T-helper 2 cell treated with Interferon-gamma antibody and Interleukin-4, amounts not matched to agents 100 ng/mL and 5 ng/mL, for 36 hours (primary cell): Measurements from ENCODE around the gene ATP1A4. TPM values are rescaled to one million over a fixed set of nuclear protein-coding genes. Genes with fewer than 3 reads are reported as not detected.
"Not testable (repeated sequence)": the region's sequence is repeated elsewhere in the genome, so short reads cannot be mapped to it uniquely, and the experiment has no call there.

ENCODE experiments used
- intact Hi-C: fragments of 100-400 bp; cut with micrococcal nuclease; formaldehyde crosslinking; loops from one replicate; pipeline ENCODE4 v1.15.1; 2023
- total RNA-seq: library from RNA; stranded (reverse); gene quantifications from 2 replicates; pipeline ENCODE4 v1.2.3, GENCODE V29; 2022

ATP1A4 gene
- total RNA-seq, 1 donor from 2014 or later: not detected

DNA sequence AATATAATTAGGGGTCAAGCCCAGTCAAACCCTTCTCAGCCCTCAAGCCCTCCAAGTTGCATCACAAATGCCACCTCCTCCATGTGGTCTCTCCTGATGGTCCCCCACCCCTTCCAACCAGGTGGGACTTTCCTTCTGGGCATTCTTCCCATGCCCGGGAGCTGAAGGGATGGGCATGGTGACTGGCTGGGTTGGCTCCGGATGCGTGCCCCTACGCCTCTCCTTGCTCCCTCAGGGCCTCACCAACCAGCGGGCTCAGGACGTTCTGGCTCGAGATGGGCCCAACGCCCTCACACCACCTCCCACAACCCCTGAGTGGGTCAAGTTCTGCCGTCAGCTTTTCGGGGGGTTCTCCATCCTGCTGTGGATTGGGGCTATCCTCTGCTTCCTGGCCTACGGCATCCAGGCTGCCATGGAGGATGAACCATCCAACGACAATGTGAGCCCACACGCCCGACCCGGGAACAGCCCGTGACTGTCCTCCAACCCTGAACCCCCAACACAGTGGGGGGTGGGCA lies 28.4 kb upstream of the ATP1A4 start:
- intact Hi-C loops: no loop called here

DNA sequence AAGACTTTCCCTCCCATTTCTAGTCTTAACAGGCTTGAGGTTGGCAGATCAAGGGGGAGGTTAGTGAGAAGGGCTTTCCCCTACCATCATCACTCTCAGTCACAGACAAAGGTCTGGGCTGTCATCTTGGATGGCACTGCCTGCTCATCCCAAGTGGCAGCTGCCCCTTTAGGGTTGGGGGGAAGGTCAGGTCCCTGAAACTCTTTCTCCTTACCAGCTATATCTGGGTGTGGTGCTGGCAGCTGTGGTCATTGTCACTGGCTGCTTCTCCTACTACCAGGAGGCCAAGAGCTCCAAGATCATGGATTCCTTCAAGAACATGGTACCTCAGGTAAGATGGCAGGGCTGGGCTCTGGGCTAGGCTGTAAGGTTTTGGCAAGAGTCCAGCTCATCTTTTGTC lies 27.7 kb upstream of the ATP1A4 start:
- intact Hi-C loops: no loop called here

DNA sequence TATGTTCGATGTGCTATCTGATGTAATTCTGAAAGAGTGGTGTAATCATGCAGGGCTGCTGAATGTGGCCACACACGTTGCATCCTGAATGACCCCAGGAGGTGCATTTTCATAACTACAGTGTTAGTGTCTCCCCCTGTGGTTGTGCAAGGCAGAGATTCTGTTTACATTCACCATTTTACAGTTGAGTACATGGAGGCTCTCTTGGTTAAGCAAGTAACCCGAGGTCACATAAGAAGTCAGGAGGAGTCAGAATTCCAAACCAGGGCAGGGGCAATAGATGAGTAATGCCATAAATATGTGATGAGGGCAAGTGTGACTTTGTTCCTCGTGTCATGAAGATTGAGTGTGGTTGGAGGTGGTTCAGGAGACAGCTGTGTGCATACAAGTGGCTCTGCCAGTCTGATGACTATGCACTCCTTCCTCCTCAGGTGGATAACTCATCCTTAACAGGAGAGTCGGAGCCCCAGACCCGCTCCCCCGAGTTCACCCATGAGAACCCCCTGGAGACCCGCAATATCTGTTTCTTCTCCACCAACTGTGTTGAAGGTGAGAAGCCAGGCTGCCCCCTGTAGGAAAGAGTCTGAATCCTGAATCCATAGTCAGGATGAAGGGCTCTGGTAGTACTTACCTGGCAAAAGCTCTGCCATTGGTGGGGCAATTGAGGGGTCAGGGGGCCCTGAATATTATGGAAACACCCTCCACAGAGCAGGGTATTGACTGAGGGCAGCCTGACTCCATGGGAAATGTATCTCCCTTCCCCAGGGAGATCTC lies 26.5 kb upstream of the ATP1A4 start:
- intact Hi-C loops: no loop called here

DNA sequence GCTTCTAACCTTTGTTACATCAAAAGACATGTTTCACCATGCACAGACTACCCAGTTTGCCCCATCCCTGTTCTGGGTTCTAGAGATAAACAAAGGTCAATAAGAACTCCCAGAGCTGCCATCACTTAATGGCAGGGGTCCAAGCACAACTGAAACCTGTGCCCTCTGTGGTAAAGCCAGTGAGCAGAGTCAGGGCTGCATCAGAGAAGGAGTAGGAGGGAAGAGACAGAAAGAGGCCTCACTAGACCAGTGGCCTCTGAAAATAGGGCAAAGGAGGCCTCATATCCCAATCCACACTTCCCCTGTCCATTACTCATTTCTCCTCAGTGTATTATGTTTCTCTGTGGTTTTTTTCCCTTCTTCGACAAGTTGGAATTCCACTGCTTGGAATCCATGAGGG lies 25.7 kb upstream of the ATP1A4 start:
- intact Hi-C loops: no loop called here

DNA sequence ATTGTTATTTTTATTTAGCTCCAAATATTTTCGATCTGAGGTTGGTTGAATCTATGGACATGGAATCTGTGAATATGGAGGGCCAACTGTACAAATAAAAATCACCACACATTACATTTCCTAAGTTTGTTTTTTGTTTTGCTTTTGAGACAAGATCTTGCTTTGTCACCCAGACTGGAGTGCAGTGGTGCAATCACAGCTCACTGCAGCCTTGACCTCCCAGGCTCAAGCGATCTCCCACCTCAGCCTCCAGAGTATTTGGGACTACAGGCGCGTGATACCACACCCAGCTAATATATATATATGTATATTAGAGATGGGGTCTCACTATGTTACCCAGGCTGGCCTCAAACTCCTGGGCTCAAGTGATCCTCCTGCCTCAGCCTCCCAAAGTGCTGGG lies 25.1 kb upstream of the ATP1A4 start:
- intact Hi-C loops: not testable (repeated sequence)

DNA sequence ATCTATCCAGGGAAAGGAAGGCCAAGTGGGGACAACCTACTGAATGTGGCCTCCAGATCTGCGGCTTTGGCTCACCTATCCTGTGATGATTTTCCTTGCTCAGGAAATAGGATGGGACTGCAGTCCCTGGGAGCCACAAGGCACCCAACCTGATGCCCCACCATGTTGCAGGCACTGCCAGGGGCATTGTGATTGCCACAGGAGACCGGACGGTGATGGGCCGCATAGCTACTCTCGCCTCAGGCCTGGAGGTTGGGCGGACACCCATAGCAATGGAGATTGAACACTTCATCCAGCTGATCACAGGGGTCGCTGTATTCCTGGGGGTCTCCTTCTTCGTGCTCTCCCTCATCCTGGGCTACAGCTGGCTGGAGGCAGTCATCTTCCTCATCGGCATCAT lies 24.0 kb upstream of the ATP1A4 start:
- intact Hi-C loops: no loop called here

DNA sequence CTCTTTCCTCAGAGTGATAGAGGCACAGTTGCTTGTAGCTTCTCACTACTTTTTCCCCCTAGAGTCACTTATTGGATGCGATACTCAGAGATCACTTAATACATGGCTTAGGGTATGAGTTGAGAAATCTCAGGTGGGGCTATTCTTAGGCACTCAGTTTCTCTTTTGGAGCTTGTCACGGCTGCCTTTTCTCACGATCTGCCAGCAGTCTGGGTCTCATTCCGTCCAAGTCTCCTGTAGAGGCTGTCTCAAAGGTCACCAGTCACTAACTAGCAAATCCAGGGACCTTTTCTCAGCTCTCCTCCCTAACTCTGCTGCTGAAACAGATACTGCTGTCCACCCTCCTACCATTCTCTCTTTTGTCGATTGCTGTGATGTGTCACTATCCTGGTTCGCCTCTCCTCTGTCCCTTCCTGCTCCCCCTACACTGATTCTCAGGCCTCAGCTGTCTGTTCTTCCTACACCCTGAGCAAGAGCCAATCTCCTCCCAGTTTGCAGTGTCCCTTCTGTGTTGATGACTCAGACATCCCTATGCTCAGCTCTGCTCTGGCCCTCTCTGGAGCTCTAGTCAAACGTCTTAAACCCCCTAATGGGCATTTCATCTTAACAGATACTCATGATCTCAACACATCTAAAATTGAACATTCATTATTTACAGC lies 23.4 kb upstream of the ATP1A4 start:
- intact Hi-C loops: no loop called here

DNA sequence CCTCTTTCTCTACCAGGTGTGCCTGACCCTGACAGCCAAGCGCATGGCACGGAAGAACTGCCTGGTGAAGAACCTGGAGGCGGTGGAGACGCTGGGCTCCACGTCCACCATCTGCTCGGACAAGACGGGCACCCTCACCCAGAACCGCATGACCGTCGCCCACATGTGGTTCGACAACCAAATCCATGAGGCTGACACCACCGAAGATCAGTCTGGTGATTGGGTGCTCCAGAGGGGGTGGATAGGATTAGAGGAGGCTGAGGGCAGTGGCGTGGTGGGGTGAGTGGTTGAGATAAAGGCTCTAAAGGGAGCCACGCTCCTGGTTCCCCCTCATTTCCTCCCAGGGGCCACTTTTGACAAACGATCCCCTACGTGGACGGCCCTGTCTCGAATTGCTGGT lies 22.8 kb upstream of the ATP1A4 start:
- intact Hi-C loops: no loop called here

DNA sequence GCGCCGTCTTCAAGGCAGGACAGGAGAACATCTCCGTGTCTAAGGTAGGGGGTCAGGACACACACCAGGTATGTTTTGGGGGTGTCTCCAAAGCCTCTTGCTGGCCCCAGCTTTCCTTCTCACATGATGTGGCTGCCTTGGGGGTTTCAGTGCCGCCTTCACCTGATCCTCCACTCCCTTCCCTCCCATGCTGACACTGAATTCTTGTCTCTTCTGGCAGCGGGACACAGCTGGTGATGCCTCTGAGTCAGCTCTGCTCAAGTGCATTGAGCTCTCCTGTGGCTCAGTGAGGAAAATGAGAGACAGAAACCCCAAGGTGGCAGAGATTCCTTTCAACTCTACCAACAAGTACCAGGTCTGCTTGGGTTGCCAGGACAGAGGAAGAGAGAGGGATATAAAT lies 22.4 kb upstream of the ATP1A4 start:
- intact Hi-C loops: no loop called here

DNA sequence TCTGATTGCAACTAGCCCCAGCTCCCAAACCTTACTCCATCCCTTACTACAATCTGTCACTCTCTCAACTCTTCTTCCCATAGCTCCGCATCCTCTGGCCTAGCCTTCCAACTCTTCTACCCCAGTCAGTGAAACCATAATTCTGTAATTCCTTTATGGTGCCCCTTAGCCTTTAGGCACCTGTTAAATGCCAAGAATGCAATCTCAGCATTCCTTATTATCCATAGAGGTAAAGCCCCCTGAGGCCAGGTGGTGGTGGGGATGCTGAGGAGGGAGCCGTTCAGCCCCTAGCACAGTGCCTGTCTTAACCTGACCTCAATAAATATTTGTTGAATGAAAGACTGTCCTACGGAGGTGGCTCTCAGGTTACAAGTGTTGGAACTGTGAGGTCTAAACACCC lies 21.8 kb upstream of the ATP1A4 start:
- intact Hi-C loops: no loop called here

DNA sequence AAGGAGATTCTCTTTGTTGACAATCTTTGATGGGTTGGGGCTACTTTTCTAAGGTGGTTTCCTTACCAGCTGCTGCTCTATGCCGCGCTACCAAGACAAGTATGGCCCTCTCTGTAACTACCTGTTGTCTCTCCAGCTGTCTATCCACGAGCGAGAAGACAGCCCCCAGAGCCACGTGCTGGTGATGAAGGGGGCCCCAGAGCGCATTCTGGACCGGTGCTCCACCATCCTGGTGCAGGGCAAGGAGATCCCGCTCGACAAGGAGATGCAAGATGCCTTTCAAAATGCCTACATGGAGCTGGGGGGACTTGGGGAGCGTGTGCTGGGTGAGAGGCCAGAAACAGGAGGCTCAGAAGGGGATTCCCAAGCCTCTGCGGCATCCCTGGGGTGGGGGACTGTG lies 21.4 kb upstream of the ATP1A4 start:
- intact Hi-C loops: no loop called here

DNA sequence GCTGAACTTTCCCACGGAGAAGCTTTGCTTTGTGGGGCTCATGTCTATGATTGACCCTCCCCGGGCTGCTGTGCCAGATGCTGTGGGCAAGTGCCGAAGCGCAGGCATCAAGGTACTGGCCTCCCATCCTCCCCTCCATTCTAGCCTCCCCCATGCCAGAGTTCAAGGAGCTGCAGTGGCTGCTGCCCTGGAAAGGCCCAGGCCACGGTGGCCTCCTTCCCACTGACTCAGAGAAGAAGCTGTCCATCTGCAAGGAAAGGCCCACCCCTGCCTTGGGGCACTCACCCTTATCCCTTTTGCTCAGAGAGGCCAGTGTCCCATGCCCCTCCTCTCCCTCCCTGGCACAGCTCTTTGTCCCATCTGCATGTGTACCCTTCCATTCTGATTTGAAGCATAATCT lies 20.9 kb upstream of the ATP1A4 start:
- intact Hi-C loops: no loop called here

DNA sequence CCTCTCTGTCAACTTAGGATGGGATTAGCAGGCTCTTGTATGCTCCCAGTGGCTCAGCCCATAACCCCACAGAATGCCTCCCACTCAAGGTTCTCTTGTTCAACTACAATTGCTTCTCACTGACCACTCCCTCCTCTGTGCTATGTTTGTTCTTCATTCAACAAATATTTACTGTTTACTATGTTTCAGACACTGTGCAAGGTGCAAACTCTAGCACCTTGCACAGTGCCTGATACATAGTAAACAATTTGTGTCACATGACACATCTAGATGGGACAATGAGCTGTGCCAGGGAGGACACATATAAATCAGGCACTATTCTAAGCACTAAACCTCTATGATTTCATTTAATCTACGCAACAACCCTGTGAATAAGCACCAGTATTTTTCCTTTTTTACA lies 20.5 kb upstream of the ATP1A4 start:
- intact Hi-C loops: no loop called here

DNA sequence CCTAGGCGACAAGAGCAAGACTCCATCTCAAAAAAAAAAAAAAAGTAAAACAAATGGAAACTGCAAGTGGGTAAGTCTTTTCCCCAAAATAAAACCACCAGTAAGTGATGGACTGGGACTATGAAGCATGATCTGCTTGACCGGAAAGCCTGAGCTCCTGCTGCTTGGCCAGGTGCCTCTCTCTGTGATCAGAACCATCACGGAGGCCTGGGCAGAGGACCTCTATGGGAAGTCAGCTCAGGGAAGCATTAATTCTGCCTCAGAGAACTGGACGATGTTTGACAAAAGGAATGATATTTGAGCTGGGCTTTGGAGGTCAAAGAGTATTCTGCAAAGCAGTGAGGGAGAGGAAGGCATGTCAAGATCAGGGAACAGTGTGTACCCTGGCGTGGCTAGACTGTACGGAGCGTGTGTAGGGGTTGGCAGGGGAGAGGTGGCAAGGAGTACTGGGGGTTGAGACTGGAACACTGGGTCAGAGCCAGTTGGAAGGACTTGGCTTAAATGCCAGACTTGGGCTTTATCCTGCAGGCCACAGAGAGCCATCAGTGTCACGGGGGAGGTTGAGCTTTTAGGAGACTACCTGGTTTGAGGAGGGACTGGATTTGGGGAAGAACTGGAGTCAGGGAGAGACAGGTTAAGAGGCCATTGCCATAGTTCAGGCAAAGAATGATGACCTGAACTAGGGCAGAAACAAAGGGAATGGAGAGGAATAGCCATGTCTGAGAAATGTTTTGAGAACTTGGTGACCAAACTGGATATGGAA lies 19.4 kb upstream of the ATP1A4 start:
- intact Hi-C loops: no loop called here

DNA sequence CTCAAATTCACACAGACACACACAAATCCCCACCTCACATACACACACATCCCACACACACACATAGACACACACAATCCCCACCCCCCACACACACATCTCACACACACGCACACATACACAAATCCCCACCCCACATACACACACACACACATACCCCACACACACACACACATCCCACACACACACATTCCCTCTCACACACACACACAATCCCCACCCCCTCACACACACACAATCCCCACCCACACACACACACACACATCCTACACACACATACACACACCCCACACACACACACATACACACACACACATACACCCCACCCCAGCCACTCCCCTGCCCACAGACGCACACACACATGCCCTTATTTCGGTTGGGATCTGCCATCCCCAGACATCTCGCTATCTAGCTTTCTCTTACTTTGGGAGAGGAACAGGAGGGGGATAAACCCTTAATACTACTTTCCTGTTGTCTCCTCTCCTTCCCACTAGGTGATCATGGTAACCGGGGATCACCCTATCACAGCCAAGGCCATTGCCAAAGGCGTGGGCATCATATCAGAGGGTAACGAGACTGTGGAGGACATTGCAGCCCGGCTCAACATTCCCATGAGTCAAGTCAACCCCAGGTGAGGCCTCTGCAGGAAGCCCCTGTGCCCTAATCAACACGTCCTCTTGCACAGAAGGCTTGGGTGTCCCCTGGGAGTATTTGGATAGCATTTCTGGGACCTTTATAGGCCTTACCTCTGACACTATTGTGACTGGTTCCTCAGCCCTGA lies 17.2 kb upstream of the ATP1A4 start:
- intact Hi-C loops: no loop called here

DNA sequence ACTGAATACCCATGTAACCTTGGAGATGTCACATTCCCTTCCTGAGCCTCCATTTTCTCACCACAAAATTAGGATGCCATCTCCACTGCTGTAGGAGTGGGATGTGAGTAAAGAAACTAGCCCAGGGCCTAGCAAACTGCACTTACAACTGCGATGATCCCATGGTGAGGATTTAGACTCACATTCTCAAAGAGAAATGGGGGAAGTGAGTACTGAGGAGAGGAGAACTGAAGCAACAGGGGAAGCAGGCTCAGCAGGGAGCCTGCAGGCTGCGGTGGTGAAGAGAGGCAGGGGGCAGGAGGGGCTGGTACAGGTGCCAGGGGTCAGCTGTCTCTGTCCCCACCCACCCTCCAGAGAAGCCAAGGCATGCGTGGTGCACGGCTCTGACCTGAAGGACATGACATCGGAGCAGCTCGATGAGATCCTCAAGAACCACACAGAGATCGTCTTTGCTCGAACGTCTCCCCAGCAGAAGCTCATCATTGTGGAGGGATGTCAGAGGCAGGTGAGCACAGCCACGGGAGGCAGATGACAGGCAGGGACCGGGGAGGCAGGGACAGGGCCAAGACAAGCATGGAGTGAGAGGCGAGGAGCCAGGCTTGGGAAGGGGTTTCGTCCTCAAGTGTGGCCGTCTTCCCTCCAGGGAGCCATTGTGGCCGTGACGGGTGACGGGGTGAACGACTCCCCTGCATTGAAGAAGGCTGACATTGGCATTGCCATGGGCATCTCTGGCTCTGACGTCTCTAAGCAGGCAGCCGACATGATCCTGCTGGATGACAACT lies 16.4 kb upstream of the ATP1A4 start:
- intact Hi-C loops: no loop called here

DNA sequence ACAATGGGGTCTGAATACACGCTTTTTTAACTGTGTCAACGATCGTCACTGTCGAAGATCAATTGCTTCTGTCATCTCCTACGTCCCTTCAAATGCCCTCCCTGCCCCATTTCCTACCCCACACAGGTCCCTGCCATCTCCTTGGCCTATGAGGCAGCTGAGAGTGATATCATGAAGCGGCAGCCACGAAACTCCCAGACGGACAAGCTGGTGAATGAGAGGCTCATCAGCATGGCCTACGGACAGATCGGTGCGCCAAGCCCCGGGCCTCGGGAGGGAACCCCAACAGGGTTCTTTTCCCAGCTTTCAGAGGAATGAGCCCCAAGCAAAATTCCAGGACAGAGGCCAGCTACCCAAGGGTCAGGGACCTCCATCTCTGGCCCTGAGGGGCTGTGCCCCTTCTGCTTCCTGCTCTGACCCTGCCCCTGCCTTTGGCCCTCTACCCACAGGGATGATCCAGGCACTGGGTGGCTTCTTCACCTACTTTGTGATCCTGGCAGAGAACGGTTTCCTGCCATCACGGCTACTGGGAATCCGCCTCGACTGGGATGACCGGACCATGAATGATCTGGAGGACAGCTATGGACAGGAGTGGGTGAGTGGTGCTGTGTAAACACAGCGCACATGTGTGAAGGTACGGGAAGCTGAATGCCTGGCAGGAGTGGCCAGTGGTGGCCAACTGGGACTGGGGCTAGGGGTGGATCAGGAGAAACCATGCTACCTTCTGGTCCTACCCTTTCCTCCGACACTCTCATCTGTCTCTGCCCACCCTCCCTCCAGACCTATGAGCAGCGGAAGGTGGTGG lies 15.1 kb upstream of the ATP1A4 start:
- intact Hi-C loops: no loop called here

DNA sequence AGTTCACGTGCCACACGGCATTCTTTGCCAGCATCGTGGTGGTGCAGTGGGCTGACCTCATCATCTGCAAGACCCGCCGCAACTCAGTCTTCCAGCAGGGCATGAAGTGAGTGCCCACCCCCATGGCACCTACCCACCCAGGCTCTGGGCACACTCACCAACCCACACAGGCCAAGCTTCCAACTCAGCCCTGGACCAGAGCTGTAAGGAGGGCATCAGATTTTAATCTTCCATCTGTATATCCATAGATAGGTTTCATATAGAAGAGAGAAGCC lies 14.5 kb upstream of the ATP1A4 start:
- intact Hi-C loops: no loop called here

DNA sequence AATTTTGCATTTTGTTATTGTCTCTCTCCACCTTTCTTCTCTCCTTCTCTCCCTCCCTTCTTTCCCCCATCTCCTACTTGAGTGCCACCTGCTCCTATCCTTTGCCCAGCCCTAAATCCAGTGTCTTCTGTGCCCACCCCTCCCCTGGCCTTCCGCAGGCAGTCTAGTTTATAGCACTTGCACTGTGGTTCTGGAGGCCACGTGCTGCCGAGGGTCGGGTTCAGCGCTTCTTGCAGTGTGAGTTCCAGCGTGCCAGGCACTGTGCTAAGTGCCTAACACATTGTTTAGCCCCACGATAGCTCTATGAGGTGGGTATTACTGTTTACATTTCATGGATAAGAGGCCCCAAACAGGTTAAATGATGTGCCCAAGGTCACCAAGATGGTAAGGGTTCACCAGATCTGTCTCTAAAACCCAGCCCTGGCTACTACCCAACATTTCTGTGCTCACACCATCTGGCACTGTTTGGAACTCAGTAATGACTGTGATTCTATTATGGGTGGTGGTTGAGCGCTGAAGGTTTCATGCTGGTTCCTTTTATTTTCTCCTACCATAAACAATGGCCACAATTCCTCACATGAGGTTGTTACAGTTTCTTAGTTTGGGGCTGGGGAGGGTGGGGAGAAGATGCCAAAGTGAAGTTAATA lies 14.1 kb upstream of the ATP1A4 start:
- intact Hi-C loops: no loop called here

DNA sequence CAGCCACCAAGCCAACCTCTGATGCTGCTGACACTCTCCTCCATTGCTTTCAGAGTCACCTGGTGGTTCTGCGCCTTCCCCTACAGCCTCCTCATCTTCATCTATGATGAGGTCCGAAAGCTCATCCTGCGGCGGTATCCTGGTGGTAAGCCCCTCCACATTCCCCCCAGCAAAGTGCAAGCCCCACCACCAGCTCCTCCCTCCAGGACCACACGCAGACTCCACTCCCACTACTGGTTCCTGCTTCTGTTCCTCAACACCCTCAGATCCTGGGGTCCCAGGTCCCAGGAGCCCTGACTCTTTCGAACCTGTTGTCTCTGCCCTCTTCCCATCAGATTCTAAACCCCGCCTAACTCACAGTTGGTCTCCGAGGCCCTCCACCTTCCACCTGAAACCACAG lies 11.6 kb upstream of the ATP1A4 start:
- intact Hi-C loops: no loop called here
